ENCODE measurements around the gene DOK1.

Gene DOK1

GRCh38 chr2:74571058-74571457 is 16.5 kb downstream of the DOK1 start:
- DNase-seq, result no peak

DNA sequence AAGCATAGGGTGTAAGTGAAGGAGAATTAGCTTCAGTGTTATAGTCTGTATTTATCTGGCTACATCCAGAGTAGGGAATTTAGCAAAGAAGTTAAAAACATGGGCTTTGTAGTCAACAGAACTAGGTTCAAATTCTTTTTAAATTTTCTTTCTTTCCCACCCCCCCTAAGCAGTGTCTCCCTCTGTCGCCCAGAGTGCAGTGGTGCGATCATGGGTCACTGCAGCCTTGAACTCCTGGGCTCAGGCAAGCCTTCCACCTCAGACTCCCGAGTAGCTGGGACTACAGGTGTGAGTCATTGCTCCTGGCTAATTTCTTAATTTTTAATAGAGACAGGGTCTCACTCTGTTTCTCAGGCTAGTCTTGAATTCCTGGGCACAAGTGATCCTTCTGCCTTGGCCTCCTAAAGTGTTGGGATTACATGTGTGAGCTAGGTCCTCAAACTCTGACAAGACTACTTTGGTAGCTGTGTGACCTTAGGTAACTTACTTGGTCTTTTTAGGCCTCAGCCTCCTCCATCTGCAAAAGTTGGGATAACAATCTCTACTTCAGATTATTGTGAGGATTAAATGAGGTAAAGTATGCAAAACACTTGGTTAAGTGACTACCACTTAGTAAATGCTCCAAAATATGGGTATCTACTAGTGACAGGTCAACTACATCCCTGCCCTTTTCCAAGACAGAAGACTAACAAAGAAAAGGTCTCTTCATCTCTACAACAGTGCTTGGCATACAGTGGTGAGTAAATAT is 17.8 kb downstream of the DOK1 start:
- no peak for DNase-seq

DNA sequence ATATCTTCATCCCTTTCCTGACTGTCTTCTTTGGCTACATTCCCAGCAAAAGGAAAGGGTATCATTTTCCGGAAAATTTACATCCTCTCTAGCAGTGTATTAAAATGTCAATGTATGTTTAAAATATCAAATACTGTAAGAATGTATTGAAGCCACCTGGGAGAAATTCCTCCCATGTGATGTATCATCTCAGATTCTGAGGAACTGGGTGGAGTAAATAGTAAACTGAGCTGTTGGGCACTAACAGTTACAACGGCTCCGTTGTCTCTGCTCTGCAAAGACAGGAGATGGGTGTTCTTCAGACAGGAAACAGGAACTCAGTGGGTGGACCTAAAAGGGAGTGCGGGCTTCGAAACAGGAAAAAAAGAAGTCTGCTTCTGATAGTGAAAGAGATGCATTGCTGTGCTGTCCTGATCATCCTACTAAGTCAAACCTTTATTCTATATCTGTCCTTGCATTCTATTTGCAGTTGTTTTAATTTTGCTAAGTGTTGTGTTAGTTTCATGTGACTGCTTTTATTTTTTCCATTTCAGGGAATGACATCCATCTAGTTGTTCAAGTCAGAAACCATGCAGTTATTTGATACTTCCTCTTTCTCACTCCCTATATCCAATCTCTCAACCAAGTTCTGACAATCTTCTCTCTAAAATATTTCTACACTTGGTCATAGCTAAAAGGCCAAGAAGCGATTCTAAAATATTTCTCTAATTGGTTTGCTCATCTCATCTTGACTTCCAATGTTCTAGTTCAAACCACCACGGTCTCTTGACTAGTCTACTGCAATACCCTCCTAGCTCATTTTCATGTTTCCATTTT is 19.4 kb downstream of the DOK1 start:
- no peak for DNase-seq

DNA sequence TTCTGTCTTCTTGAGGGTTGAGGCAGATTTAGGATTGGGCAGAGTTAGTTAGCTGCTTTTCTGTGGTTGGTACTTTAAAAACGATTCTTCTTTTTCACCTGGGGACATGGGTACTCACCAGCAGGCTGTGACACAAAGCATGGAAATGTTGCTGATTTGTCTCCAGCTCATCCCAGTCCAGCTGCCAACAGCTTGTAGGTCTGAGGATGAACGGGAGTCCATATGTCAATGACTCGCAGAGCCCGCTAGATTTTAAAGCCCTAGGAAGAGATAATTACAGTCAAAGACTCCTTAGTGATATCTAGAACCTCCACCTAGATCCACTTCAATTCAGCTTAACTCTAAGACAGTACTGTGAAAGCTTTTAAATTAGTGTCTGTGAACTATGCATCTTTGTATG is 20.8 kb downstream of the DOK1 start:
- no peak for DNase-seq

GRCh38 chr2:74576211-74576862 is 21.8 kb downstream of the DOK1 start:
- DNase-seq, result no peak

- no peak for DNase-seq
Measured at GRCh38 chr2:74576863-74577229, 22.3 kb downstream of the DOK1 start.

DNA sequence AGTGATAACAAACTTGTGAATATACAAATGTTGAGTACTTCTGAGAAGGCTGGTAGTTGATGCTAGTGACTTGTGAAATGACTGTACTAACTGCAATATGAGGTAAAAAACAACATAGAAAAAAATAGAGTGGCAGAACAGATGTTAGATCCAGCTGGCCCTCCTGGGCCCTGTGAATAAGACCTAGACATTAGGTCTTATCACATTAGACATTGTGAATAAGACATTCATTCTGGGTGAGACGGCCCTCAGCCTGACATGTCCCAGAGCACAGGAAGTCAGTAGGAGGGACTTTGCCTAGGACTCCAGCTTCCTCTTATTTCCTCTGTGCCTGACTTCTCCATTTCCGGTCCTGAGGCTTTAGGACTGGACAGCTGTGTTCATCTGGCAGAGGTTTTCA is 22.9 kb downstream of the DOK1 start:
- DNase-seq, result no peak

GRCh38 chr2:74578408-74578807 is 23.9 kb downstream of the DOK1 start:
- no peak for DNase-seq

DNA sequence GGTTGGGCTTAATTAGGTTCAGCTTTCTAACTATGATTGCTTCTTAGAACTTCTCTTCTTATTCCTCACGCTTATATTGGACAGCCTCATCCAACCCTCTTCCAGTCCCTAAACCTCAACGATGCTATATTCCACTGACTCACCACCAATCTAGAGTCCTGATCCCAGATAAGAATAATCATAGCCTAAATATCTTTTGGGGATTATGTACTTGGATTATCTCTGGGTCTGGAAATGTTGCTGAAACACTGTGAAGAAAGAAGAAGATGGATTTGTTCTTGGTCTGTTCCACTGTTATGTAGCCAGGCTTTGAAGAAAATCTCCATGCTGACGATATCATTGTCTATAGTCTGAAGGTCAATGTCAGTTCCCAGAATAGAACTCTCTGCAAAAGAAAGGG is 26.9 kb downstream of the DOK1 start:
- no peak for DNase-seq

- no peak for DNase-seq
Measured at GRCh38 chr2:74582184-74582583, 27.7 kb downstream of the DOK1 start.

GRCh38 chr2:74583504-74583903 is 29.0 kb downstream of the DOK1 start:
- no peak for DNase-seq

- no peak for DNase-seq
Measured at GRCh38 chr2:74584088-74584645, 29.6 kb downstream of the DOK1 start.

GRCh38 chr2:74585406-74586185 is 31.1 kb downstream of the DOK1 start:
- DNase-seq, result no peak

- DNase-seq, result peak; percentile 4
Measured at GRCh38 chr2:74587664-74588277, 33.3 kb downstream of the DOK1 start.

GRCh38 chr2:74588664-74589063 is 34.1 kb downstream of the DOK1 start:
- DNase-seq, result no peak

GRCh38 chr2:74593826-74594772 is 39.6 kb downstream of the DOK1 start:
- DNase-seq, result no peak

- no peak for DNase-seq
Measured at GRCh38 chr2:74596584-74596983, 42.1 kb downstream of the DOK1 start.

GRCh38 chr2:74597410-74597809 is 42.9 kb downstream of the DOK1 start:
- peak; percentile 11 for DNase-seq

DNA sequence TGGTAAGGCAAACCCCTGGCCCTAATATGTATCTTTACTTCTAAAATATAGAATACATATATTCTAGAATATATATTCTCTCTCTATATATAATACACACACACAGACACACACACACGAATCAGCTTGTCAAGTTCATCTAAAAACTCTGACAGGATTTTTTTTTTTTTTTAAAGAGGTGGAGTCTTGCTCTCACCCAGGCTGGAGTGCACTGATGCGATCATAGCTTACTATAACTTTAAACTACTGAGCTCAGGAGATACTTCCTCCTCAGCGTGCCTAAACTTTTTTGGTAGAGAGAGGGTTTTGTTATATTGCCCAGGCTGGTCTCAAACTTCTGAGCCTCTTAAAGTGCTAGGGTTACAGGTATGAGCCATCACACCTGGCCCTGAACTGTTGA is 45.2 kb downstream of the DOK1 start:
- DNase-seq, result no peak

DNA sequence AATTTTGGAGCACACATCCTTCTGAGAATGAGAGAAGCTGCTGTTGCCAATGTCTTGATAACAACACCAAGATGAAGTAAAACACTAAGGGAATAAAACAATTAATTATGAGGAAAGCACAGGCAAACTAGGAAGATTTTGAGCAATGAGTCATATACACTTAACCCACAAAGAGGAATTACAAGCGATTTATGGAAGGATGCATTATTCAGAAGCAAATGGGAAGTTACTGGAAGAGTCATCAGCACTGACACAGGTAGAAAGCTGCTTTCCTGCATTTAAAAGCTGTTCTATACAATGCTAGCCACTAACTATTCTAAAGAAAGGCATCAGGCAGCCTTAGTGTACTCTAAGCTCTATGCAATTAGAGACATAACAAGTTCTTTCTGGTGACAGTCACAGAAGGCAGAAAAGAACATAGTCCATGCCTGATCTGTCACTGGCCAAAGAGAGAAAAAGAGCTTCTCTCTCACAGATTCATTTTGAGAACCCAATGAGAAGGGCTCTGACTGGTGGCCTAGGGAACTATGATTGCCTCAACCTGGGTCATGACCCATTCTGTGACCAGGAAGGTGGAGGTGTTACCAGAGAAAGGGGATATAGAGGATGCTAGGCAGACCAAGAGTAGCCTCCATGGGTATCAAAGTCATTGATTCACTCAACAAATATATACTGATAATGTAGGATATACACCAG is 48.2 kb downstream of the DOK1 start:
- no peak for DNase-seq

Data from NCI-H2029 treated with DMSO at 0.1 percent for 48 hours (cell line).